DMS153 (cell line): ENCODE data around the gene FRAS1.
"Not testable (repeated sequence)": the region's sequence is repeated elsewhere in the genome, so short reads cannot be mapped to it uniquely, and the experiment has no call there.

ENCODE experiments used
- DNase-seq: peaks from one replicate; lab custom pipeline; 2025; lab: John Stamatoyannopoulos, UW

Gene FRAS1

DNA sequence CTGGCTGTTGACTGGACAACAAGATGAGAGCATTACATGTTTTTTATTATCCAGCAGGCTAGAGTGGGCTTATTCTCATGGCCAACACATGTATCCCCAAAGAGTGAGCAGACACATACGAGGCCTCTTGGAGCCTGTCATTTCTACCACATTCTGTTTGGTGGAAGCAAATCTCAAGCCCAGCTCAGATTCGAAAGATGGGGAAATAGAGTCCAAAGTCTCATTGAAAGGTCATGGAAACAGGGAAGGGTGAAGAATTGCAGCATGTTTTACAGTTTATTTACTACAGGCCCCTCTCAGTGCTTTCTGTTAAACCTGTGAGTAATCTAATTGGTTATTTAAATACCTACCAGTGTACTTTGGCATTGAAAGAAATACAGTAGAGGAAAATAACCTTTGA, 108.6 kb downstream of the FRAS1 start:
- no peak for DNase-seq

DNA sequence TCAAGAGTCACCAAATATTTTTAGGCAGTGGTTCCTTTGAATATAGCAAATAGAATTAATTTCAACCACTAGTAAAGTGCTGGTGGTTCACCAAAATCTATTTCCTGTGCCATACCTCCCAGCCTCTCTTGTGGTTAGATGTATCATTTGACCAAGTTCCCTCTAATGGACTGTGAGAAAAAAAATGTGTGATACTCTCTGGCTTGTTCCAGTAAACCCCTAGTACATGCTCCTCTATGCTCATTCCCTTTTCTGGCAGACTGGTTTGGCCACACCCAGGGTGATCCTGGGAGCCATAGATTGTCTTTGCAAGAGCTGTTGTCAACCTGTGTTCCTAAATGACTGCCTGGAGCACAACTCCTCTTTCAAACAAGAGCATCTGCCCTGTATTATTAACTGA, 109.5 kb downstream of the FRAS1 start:
- DNase-seq: no peak

DNA sequence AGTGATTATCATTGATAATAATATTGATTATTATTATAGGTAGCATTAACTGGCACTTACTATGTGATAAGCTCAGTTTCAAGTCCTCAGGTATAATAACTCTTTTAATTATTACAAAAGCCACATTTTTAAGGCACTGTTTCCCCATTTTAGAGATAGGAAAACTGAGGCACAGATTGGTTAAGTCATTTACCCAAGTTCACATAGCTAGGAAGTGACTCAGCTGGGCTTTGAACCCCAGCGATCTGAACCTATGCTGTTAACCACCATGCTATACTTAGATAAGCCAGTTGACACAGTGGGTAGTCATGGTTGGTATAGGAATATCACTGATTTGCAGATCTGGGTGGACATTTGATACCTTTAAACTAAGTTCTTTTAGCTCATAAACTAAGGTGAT, 110.4 kb downstream of the FRAS1 start:
- DNase-seq: no peak

DNA sequence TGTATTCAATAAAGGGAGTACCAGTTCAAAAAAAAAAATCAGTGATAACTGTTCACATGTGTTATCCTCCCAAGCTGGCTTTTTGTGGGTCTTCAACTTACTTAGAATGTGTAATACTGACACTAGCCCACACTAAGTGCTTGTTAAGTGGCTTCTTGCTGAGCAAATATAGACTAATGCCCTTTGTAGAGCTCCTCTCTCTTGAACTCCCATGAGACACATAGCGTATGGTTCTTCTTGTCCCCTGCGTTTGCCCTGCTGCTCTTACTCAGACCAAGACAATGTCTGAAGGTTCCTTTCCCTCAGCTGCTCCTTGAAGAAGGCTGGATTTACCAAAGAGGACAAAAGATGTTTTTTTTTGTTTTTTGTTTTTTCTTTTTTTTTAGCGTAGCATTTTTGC, 110.9 kb downstream of the FRAS1 start:
- DNase-seq: peak; percentile 38

DNA sequence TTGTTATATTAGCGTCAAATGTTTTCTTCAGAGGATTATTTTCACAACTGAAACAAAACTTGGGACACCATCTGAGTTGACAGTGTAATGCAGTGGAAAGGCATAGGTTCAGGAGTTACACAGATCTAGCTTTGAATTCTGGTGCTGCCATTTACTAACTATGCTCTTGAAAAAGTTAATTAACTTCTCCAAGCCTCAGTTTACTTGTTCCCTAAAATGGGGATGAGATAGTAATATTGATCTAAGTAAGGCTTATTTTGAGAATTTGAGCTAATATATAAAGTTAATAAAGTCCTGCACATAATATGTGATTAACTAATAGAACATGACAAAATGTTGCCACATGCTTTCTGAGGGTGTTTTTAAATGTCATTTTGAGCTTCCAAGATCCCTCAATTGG, 112.6 kb downstream of the FRAS1 start:
- no peak for DNase-seq

DNA sequence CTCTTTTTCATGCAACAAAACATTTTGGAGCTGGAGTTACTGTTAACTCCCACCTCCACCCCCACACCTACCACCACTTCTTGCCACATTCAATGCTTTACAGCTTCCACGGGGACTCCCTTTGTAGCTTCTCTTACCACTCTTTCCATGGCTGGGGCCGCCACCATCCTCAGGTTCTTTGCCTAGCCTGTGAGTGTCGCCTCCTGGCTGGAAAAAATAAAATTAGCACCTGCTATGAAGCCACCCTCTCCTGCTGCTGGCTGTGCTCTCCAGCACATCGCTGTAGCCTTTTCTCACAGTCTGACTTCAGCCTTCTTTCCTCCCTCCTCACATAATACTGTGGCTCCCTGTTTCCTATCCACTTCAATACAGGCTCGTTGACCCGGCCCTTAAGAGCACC, 114.4 kb downstream of the FRAS1 start:
- DNase-seq: no peak

DNA sequence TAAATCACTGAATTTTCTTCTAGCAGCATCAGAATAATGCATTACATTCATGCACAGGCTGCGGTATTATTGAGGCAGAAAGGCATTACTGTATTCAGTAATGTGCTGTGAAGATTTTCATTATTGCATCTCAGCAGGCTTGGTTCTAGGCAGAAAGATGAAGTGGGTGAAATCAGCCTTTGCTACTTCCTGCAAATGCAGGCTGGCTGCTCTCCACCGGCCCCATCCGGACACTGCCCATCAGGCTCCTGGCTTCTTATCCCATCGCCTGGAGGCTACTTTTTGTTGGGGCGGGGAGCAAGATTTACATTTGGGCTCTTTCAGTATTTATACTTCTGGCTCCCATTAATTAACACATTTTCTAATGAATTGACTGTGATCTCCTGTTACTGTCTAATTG, 117.8 kb downstream of the FRAS1 start:
- no peak for DNase-seq

DNA sequence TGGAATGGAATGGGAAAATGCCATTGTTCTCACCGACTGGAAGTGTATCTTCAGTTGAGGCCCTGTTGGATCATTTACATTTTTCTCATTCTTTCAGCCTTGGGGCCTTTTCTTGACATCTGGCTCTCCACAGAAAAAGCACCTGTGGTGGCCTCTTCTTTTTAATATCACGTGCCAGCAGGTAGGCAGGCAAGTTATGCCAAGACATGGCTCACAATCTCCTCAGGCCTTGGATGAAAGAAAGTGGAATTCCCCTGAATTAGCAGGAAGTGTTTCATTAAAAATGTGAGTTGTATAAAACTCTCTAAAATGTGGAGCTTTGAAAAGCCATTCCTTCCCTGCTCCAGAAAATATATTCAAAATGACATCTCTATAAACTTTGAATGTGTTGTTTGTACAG, 122.1 kb downstream of the FRAS1 start:
- DNase-seq: no peak

DNA sequence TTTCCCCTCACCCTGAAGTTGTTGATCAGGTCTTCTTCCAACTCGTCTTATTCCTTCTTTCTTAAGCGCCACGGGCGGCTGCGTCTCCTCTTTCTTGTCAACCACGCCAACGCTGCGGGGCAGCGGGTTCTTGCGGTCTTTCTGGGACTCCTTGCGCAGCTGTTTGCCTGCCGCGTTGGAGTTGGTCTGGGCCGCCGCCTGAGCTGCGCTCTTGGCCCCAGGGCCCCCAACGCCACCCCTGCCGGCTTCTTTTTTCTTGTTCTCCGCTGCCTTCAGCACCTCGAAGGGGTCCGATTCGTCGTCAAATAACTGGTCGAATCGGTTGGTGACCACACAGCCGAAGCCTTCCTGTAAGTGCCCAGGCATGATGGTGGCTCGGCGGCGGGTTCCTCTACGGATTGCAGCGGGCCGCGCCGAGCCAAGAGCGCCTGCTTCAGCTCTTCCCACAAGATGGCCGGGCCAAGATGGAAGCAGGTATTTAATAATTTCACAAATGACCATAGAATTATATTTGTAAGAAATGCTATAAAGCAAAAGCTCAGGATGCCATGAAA, 124.6 kb downstream of the FRAS1 start:
- not testable (repeated sequence) for DNase-seq

DNA sequence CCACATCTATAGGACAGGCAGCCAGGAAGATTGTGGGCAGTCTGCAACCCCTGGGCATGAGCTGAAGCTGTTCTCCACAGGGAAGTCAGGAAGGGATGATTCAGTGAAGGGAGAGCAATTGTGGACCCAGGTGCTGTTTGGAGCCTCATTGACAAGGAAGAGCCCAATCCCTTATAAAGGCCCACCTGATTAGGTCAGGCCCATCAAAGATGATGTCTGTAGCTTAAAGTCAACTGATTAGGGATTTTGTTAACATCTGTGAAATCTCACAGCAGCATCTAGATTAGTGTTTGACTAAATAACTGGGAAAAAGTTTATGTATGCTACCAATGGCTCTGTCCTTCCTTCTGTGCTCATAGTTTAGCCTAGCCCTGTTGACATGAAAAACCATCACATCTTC, 127.5 kb downstream of the FRAS1 start:
- DNase-seq: no peak

DNA sequence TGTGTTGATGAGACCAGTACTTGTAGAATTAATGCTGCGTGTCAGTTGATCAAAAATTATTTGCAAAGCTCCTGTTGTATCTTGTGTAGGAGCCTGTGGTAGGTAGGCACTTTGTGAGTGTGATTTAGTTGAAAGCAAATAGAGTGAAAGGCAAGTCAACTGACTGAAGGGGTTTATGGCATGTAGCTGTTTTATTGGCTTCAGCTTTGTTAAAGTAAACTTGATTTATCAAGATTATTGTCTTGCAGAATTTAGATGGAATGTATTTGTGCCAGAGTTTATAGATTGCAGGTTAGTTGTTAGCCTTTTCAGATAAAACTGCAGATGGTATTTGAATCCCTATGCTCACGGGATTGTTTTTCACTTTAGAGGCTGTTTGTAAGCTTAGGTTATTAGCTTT, 128.0 kb downstream of the FRAS1 start:
- DNase-seq: no peak

DNA sequence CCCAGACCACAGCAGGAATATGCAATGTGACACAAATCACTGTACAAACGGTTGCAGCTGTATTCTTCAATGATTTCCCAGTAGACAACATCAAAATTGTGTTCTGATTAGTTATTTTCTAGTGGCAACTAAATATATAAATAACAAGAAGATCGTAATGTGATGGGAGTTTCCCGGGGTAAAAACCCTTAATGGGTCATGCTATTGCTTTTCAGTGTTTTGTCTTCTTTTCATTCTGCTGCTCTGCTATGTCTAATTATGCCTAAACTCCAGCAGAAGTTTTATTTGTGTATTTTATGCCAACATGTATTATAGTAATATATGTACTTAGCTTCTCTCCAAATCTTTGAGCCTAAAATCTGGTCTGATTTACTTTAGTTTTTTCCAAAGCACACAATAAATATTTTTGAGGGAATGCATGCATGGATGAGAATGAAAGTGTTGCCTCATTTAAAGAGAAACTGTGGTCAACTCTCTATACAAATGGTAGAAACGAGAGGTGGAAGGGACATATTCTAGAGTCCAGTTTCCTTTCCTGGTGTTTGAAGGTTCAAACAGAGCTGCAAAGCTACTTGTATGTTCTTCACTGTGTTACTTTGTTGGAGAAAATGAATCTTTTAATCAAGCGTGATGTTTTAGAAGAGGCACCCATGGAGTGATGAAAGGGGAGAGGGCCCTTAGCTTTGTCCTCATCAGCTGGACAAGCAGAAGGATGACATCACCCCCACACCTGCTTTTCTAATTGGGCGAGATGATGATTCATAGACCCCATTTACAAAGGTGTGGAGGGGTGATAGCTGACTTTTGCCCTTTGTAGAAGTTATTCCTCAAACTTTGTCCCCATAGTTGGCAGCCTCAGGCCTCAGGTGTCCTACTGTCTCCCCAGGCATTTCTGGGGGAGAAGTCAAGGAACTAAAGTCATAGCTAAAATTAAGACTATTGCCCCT, 129.7 kb downstream of the FRAS1 start:
- no peak for DNase-seq

DNA sequence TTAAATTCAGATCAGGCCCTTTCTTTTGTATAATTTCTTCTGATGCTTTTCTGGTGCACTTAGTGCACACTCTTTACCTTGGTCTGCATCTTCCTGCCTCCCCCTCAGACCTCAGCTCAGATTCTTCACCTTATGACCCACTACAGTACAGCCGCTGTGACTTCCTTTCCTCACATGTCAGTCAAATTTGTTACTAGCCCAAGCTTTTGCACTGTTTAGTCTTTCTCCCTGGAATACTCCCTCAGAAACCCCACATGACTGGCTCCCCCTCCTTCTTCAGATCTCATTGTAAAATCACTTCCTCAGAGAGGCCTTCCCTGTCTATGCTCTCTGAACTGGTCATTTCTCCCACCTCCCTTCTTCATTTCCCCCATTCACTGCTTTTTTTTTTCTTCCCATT, 132.9 kb downstream of the FRAS1 start:
- no peak for DNase-seq

DNA sequence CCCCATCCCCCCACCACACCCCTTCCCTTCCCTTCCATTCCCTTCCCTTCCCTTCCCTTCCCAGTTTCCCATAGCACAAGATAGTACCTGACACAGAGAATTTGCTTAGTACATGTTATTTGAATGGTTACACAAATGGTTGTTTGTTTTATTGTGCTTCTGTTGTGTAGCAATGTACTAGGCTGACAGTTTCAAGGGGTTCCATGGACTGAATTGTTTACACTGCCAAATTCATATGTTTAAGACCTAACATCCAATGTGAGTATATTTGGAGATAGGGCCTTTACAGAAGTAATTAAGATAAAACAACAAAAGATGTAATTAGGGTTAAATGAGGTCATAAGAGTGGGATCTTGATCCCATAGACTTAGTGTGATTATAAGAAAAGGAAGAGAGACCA, 133.5 kb downstream of the FRAS1 start:
- no peak for DNase-seq

DNA sequence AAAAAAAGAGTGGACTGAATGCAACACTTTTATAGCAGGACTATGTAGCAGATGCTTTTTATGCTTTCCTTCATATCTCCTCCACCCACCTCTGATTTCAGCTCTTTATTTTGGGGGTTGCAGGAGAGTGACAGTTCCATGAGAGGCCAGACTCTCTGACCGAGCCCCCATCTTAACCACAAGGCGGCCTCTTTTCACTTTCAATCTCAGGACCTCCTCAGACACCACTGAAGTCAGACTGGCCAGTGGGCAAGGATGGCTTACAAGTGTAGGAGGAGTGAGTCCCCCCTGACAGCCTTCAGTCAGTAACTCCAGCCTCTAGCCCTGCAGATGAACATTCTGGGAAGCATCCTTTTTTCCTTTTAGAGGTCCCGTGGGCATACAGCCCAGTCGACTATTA, 140.8 kb downstream of the FRAS1 start:
- no peak for DNase-seq

DNA sequence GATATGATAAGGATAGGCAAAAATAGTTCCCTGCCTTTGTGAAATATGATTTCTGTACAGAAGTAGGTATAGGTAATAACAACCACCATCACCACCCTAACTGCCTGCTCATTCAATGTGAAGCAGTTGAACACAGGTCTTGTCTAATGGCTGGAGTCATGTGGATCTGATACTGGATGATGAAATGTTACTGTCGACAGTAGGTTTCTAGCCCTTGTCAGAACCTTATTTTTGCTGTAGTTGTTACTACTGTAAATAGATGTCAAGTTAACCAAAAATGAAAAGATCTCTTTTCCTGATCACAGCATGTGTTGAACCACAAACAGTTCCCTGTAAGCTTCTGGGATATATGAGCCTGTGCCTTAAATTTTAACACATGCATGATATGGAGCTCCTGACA, 142.9 kb downstream of the FRAS1 start:
- DNase-seq: no peak

DNA sequence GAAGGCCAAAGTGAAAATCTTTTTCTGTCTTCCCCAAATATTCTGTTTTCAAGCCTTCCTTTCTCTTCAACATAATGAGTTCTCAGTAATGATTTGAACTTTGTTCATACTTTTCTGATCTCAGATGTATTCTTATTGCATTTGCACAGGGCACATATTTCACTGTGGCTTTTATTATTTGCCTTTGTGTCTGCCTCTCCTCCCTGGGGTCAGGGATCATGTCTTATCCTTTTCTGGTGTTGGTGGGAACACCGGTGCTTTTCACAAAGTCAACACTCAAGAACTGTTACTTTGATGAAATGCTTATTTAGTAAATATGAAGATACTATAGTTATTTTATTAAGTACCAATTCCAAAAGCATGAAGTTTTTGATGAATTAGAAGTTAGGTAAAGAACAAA, 143.8 kb downstream of the FRAS1 start:
- no peak for DNase-seq

DNA sequence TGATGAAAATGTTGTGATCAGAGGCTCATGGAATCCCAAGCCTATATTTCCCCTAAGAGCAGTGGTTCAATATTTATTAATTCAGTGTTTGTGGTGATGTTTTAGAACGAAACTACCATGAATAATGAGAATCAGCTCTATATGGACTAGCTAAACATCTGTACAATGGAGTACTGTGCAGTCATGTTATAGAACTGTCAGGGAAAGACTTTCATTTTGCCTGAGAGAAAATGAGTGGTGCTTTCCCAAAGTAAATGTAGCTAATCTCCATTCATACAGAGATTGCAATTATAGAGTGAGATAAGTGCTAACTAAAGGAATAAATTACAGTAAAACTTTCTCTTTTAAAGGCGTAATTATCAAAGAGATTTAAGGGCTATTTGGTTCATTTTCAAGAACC, 147.1 kb downstream of the FRAS1 start:
- no peak for DNase-seq

DNA sequence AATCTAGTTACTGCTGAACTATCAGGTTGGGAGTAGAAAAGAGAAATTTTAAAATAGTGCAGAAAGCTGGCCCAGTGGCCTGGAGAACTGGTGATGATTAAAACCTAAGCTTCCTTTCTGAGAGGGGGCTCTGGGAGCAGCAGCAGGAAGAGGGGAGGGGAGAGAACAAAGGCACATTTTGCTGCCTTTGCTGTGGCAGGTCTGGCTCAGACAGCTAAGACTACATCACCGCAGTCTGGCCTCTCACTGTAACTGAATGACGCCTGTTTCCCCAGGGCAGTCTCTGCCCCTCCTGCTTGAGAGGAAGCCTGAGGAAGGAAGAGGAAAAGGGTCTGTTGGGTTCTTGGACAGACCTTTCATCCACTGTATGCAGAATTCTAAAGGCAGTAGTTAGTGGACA, 148.5 kb downstream of the FRAS1 start:
- no peak for DNase-seq

DNA sequence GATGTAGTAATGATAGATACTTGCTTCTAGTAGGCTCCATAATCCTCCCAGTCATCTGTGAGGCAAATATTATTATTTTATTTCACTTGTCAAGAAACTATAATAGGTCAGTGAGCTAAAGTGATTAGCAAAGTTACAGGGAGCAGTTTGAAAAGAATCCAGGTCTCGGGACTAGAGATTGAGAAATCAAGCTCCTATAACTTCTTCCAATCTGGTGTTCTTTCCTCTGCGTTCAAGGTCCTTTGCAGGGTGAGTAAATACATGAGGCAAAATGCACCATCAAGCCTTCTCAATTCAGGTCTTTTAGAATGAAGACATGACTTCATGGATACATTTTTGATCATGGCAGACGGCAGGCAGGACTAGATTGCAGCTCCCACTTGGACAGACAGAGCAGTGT, 150.4 kb downstream of the FRAS1 start:
- DNase-seq: no peak

DNA sequence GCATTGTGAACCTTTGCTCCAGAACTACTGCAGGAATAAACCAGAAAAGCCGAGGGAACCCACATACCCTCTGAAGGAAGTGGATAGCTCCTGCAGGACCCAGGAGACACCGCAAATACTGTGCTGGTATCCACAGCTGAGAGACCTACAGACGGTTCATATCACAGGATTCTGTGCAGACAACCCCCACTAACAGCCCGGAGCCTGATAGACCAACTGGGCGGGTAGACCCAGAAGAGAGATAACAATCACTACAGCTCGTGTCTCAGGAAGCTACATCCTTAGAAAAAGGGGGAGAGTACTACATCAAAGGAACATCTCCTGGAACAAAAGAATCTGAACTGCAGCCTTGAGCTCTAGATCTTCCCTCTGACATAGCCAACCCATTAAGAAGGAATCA, 150.8 kb downstream of the FRAS1 start:
- DNase-seq: no peak

DNA sequence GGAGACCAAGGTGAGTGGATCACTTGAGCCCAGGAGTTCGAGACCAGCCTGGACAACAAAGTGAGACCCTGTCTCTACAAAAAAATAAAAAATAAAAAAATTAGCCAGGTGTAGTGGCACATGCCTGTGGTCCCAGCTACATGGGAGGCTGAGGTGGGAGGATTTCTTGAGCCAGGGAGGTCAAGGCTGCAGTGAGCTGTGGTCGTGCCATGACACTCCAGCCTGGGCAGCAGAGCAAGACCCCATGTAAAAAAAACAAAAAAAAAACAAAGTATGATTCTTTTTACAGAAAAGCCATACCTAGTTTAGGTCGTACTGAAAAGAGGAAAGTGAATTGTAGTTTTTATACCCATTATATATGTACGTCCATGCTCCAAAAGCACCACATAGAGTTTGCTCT, 151.8 kb downstream of the FRAS1 start:
- not testable (repeated sequence) for DNase-seq

DNA sequence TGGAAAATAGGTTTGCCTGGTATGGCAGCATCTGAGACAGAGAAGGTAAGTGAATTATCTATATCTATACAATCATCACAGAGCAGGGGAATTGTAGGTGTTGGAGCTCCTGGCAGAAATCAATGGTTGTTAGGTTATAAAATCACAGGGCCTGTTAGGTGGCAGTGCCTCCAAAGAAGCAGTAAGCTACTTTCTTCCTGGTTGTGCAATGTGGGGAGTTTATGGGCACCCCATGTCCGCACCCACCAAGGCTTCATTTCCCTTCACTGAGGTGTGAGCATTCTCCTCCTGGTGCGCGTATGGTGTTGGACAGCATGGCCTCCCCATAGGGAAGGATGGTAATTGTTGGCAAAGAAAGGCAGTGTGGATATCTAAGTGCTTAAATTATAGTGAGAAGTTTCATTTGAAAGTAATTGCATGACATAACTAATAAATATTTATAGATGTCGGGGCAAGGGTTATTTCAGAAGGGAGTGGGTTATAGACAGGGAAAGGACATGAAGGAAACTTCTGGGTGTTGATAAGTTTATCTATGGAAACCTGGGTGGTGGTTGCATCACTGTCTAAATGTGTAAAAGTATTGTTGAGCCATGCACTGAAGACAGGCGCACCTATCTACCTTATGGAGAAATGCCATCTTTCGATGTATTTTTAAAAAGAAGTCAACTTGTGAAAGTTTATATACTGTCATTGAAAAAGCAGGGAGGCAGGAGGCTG, 153.7 kb downstream of the FRAS1 start:
- no peak for DNase-seq
